Astrocyte (in vitro differentiated cells and primary cell): Measurements from ENCODE around the gene C1orf87. TPM values are rescaled to one million over a fixed set of nuclear protein-coding genes. Genes with fewer than 3 reads are reported as not detected.

Experiments
- DNase-seq: peaks from one replicate; pipeline ENCODE4 v3.0.0-alpha.2; 2010; ENCODE audit warnings: low read depth
- FAIRE-seq: peaks from 2 replicates; lab custom pipeline; 2011; peaks lifted over from hg19 to GRCh38; lab: Jason Lieb, UNC
- H2AFZ ChIP-seq: 2 replicates; pipeline ENCODE4 v1.6.0; 2012; ENCODE audit warnings: low read depth, low read length, inconsistent platforms
- H3K27ac ChIP-seq: 2 replicates; pipeline ENCODE4 v1.5.1; 2011; ENCODE audit warnings: low read depth, low read length, inconsistent platforms
- H3K27me3 ChIP-seq: 2 replicates; pipeline ENCODE4 v1.6.0; 2011; ENCODE audit warnings: low read length, inconsistent platforms; ENCODE audit not compliant: insufficient read depth
- H3K36me3 ChIP-seq: 2 replicates; pipeline ENCODE4 v1.5.1; 2011; ENCODE audit warnings: low read length, inconsistent platforms; ENCODE audit not compliant: insufficient read depth
- H3K4me1 ChIP-seq: 2 replicates; pipeline ENCODE4 v1.5.1; 2011; ENCODE audit warnings: low read length, inconsistent platforms; ENCODE audit not compliant: insufficient read depth
- H3K4me2 ChIP-seq: 2 replicates; pipeline ENCODE4 v1.6.0; 2012; ENCODE audit warnings: low read length, inconsistent platforms
- H3K4me3 ChIP-seq: 2 replicates; pipeline ENCODE4 v1.5.1; 2011; ENCODE audit warnings: low read depth, mild to moderate bottlenecking, low read length, inconsistent platforms; ENCODE audit not compliant: insufficient read depth
- H3K79me2 ChIP-seq: 2 replicates; pipeline ENCODE4 v1.6.0; 2012; ENCODE audit warnings: mild to moderate bottlenecking, low read length, inconsistent platforms; ENCODE audit not compliant: insufficient read depth
- H3K9ac ChIP-seq: 2 replicates; pipeline ENCODE4 v1.6.0; 2012; ENCODE audit warnings: mild to moderate bottlenecking, low read length, inconsistent platforms
- H3K9me3 ChIP-seq: 2 replicates; pipeline ENCODE4 v1.5.1; 2012; ENCODE audit warnings: low read depth, mild to moderate bottlenecking, low read length, inconsistent platforms; ENCODE audit not compliant: insufficient read depth
- H4K20me1 ChIP-seq: 2 replicates; pipeline ENCODE4 v1.6.0; 2012; ENCODE audit warnings: low read length, inconsistent platforms; ENCODE audit not compliant: insufficient read depth
- H3K27ac Mint-ChIP-seq: one replicate; pipeline ENCODE4 v1.8.0; 2021; ENCODE audit warnings: mild to moderate bottlenecking, mixed read lengths; ENCODE audit not compliant: unreplicated experiment
- H3K27me3 Mint-ChIP-seq: one replicate; pipeline ENCODE4 v1.8.0; 2021; ENCODE audit warnings: low read depth, mixed read lengths; ENCODE audit not compliant: unreplicated experiment
- H3K36me3 Mint-ChIP-seq: one replicate; pipeline ENCODE4 v1.8.0; 2021; ENCODE audit warnings: low read depth, mixed read lengths; ENCODE audit not compliant: unreplicated experiment
- H3K4me1 Mint-ChIP-seq: one replicate; pipeline ENCODE4 v1.8.0; 2021; ENCODE audit warnings: low read depth, mixed read lengths; ENCODE audit not compliant: unreplicated experiment
- H3K4me3 Mint-ChIP-seq: one replicate; pipeline ENCODE4 v1.8.0; 2021; ENCODE audit warnings: mild to moderate bottlenecking, moderate library complexity, mixed read lengths; ENCODE audit not compliant: unreplicated experiment
- H3K9me3 Mint-ChIP-seq: one replicate; pipeline ENCODE4 v1.8.0; 2021; ENCODE audit warnings: mild to moderate bottlenecking, mixed read lengths; ENCODE audit not compliant: unreplicated experiment
- EZH2 ChIP-seq: IDR thresholded peaks from 2 replicates; pipeline ENCODE4 v1.6.1; 2012; ENCODE audit warnings: mild to moderate bottlenecking, low read length, inconsistent platforms; ENCODE audit not compliant: insufficient read depth
- total RNA-seq: library from RNA; stranded (reverse); gene quantifications from 2 replicates; pipeline ENCODE4 v1.2.1, GENCODE V29; 2021
- TF ChIP-seq, protein P1 (sequence below): IDR thresholded peaks from 2 replicates; pipeline ENCODE4 v1.5.1; 2011; ENCODE audit warnings: low read depth, mild to moderate bottlenecking, inconsistent platforms, low read length, moderate library complexity; ENCODE audit not compliant: insufficient read depth

C1orf87 gene
- total RNA-seq, 1 donor from 2014 or later: not detected

DNA sequence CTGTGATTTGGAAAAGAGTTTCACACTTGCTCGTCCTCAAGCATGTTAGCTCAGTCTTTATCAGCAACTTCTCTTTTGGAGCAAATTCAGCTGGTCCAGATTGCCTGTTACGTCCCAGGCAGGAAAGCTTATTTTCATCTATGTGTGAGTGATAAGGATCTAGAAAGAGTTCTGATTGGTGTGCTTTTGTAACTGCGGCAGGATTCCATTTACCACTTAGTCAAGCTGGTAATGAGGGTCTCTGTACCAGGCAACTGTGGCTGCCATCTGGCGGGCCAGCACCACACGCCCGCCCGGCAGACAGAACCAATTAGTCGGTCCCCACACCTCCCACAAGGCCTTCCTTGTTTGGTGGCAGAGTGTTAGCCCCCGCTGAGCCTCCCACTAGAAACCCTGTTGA, 21.0 kb downstream of the C1orf87 start:
- no peaks in the 10 kb centered on the region for H3K36me3 Mint-ChIP-seq
- no peak overlapping the region for H3K4me2 ChIP-seq
- no peak overlapping the region for H3K27ac ChIP-seq
- H3K27me3 Mint-ChIP-seq: no peaks in the 10 kb centered on the region
- no peak overlapping the region for H3K4me3 Mint-ChIP-seq
- no peak for TF ChIP-seq EZH2
- TF ChIP-seq, protein P1, sequence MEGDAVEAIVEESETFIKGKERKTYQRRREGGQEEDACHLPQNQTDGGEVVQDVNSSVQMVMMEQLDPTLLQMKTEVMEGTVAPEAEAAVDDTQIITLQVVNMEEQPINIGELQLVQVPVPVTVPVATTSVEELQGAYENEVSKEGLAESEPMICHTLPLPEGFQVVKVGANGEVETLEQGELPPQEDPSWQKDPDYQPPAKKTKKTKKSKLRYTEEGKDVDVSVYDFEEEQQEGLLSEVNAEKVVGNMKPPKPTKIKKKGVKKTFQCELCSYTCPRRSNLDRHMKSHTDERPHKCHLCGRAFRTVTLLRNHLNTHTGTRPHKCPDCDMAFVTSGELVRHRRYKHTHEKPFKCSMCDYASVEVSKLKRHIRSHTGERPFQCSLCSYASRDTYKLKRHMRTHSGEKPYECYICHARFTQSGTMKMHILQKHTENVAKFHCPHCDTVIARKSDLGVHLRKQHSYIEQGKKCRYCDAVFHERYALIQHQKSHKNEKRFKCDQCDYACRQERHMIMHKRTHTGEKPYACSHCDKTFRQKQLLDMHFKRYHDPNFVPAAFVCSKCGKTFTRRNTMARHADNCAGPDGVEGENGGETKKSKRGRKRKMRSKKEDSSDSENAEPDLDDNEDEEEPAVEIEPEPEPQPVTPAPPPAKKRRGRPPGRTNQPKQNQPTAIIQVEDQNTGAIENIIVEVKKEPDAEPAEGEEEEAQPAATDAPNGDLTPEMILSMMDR: no peak
- no peaks in the 10 kb centered on the region for H4K20me1 ChIP-seq
- H3K36me3 ChIP-seq: no peaks in the 10 kb centered on the region
- DNase-seq (no peak), FAIRE-seq (no peak)
- H3K4me1 Mint-ChIP-seq: no peaks in the 10 kb centered on the region
- no peaks in the 10 kb centered on the region for H3K4me1 ChIP-seq
- no peak overlapping the region for H3K4me3 ChIP-seq
- H3K9me3 ChIP-seq: no peaks in the 10 kb centered on the region
- H3K9ac ChIP-seq: no peak overlapping the region
- no peak overlapping the region for H3K27ac Mint-ChIP-seq
- H2AFZ ChIP-seq: no peak overlapping the region
- no peaks in the 10 kb centered on the region for H3K79me2 ChIP-seq
- H3K9me3 Mint-ChIP-seq: peaks cover 3% of the 10 kb centered on the region
- H3K27me3 ChIP-seq: no peaks in the 10 kb centered on the region

DNA sequence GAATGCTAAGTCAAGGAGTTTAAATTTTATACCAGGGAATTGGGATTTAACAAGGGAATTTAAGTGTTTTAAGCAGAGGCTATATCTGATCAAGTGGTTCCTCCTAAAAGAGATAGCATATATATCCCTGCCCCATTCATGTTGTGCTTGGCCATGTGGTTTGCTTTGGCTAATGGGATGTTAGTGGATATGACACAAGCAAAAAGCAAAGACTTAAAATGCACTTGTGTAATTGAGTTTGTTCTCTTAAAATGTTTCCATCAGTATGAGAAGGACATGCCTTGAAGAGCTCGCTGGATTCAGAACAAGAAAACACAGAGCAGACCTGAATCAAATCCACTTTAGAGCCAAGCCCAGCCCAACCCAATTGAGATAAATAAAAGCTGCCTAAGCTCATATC, 22.4 kb downstream of the C1orf87 start:
- H3K36me3 ChIP-seq: no peaks in the 10 kb centered on the region
- H3K9me3 Mint-ChIP-seq: peaks cover 3% of the 10 kb centered on the region
- H3K27ac Mint-ChIP-seq: no peak overlapping the region
- DNase-seq: no peak
- H3K4me3 ChIP-seq: no peak overlapping the region
- no peak overlapping the region for H2AFZ ChIP-seq
- no peak overlapping the region for H3K27ac ChIP-seq
- no peaks in the 10 kb centered on the region for H3K4me1 Mint-ChIP-seq
- no peak for FAIRE-seq
- H3K27me3 Mint-ChIP-seq: no peaks in the 10 kb centered on the region
- H3K9me3 ChIP-seq: no peaks in the 10 kb centered on the region
- no peak overlapping the region for H3K4me2 ChIP-seq
- no peaks in the 10 kb centered on the region for H3K4me1 ChIP-seq
- no peak for TF ChIP-seq EZH2
- TF ChIP-seq, protein P1: no peak
- H3K9ac ChIP-seq: no peak overlapping the region
- H3K36me3 Mint-ChIP-seq: no peaks in the 10 kb centered on the region
- no peaks in the 10 kb centered on the region for H3K79me2 ChIP-seq
- H4K20me1 ChIP-seq: no peaks in the 10 kb centered on the region
- no peaks in the 10 kb centered on the region for H3K27me3 ChIP-seq
- no peak overlapping the region for H3K4me3 Mint-ChIP-seq

DNA sequence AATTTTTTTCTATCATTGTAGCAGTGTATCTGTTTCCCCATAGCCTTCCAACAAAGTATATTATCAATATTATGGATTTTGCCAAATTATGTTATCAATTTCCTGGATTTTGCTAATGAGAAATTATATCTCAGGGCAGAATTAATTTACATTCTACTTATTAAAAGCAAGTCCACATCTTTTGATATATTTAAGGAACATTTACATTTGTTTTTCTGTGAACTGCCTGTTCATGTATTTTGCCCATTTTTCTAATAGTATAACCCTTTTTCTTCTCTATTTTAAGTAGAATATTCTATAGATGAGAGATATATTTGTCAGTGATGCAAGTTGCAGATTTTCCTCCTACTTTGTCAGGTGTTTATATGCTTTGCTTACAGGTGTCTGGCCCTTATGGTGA, 24.4 kb downstream of the C1orf87 start:
- H3K36me3 ChIP-seq: no peaks in the 10 kb centered on the region
- H3K4me2 ChIP-seq: no peak overlapping the region
- Mint-ChIP-seq H3K4me1 (no peaks in the 10 kb centered on the region), H3K27ac (no peak overlapping the region), H3K27me3 (no peaks in the 10 kb centered on the region), H3K4me3 (no peak overlapping the region), H3K9me3 (peaks cover 3% of the 10 kb centered on the region), H3K36me3 (no peaks in the 10 kb centered on the region)
- H3K9me3 ChIP-seq: no peaks in the 10 kb centered on the region
- FAIRE-seq (no peak), DNase-seq (no peak)
- H3K4me1 ChIP-seq: no peaks in the 10 kb centered on the region
- H3K27me3 ChIP-seq: no peaks in the 10 kb centered on the region
- H3K79me2 ChIP-seq: no peaks in the 10 kb centered on the region
- H3K4me3 ChIP-seq: no peak overlapping the region
- no peaks in the 10 kb centered on the region for H4K20me1 ChIP-seq
- no peak for TF ChIP-seq EZH2
- TF ChIP-seq, protein P1: no peak
- H2AFZ ChIP-seq: no peak overlapping the region
- no peak overlapping the region for H3K9ac ChIP-seq
- no peak overlapping the region for H3K27ac ChIP-seq
